ENCODE measurements around the gene LBH.

DNA sequence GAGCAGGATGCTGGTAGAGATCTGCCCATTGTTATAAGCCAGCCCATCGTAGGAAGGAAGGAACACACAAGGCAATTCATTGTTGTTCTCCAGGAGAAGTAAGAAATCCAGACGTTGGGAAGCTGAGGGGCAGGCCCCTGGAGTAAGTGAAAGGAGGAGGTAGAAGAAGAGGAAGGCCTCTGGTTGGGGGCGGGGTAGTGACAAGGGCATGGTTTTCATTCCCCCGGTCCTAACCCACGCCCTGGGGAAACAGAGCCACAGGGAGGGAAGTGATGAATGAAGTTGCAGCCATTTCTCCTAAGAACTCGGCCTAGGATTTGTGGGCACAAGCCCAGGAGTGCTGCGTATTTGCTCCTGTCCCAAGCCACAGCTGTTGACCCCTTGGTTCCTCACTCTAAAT, 18.0 kb downstream of the LBH start:
- TF ChIP-seq TAF1 (IDR thresholded peaks at IDR 0.05; ENCODE audit: low read depth, low read length): no peak
- TF ChIP-seq POLR2A (IDR thresholded peaks at IDR 0.05; ENCODE audit: low read depth, low read length): no peak

Data from GM12891 (cell line).